K562 treated with DMSO at 1 percent for 48 hours (cell line): ENCODE results near the gene LCE3D. TPM values are rescaled to one million over a fixed set of nuclear protein-coding genes. Genes with fewer than 3 reads are reported as not detected.

ENCODE experiments used
- total RNA-seq: library from RNA; unstranded; fragments of 300-600 nt; gene quantifications from 2 replicates; pipeline ENCODE4 v1.2.3, GENCODE V29; 2022; ENCODE audit warnings: low replicate concordance; ENCODE audit errors: extremely low read depth

Gene LCE3D, protein sequence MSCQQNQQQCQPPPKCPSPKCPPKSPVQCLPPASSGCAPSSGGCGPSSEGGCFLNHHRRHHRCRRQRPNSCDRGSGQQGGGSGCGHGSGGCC
- not detected in 2 replicates for total RNA-seq

DNA sequence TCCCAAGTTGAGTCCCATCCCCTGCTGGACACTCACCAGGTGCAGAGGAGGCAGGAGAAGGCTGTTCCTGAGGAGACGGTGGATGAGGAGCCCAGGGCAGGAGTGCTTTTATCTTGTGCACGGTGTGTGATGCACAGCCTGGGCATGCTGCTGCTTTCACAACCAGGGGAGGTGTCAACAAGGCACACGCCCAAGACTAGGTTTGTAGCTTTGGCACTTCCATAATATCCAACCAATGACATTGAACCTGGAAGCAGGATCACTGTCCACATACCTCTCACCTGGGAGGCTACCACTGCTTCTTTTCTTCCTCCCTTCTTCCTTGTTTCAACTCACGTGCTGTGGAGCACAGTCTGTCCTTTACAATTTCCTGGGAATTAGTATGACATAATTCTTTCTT lies at the start of gene LCE3D:
TSS of gene LCE3D (minus strand) at position 84 of the 400 bp plus-strand sequence. CDS start 580 bp downstream, outside the sequence.

DNA sequence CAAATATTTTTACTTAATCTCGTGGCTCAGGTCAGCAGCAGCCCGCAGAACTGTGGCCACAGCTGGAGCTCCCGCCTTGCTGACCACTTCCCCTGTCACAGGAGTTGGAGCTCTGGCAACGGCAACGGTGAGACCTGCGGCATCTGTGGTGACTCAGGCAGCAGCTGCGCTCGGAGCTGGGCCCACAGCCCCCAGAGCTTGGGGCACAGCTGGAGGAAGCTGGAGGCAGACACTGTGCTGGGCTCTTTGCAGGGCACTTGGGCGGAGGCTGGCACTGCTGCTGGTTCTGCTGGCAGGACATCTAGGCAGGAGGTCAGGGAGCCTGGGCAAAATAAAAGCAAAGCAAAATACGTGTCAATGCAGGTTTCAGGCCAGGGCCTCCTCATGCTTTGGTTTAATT lies 42.5 kb upstream of the LCE3D start, which contains the start of gene LCE3A:
TSS of gene LCE3A (minus strand) at position 301 of the 400 bp plus-strand sequence. CDS start at position 301, 0 bp downstream.

DNA sequence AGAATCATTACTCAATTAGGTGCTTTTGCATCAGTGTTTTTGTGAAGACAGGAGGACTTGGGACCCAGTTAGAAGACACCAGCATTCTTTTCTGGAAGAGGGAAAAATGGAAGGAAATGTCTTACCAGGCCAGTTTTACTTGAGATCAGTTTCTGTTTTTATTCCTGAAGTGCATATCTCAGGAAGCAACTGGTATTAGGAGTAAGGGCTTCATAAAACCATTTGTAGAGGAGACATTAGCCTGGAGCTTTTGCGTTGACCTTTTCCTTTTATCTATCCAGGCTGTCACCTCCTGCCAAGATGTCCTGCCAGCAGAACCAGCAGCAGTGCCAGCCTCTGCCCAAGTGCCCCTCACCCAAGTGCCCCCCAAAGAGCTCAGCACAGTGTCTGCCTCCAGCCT lies 33.2 kb upstream of the LCE3D start, which contains the start of gene LCE3B:
TSS of gene LCE3B (plus strand) at position 301 of the 400 bp plus-strand sequence. CDS start at position 301, 0 bp downstream.

DNA sequence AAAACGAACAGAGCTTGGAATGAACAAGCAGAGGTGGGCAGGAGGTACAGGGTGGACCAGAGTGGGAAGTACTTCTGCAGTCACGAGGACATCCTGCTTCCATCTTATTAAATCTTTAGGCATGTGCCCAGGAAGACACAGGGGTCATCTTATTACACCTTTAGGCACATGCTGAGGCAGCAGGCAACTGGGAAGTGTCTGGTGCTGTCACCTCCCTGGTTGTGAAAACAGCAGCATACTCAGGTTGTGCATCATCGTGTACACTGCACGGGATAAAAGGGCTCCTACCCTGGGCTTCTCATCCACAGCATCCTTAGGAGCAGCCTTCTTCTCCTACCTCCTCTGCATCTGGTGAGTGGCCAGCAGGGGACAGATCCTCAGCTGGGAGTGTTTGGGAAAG lies 19.6 kb upstream of the LCE3D start, which contains the start of gene LCE3C:
TSS of gene LCE3C (plus strand) at position 301 of the 400 bp plus-strand sequence. CDS start 498 bp downstream, outside the sequence.

DNA sequence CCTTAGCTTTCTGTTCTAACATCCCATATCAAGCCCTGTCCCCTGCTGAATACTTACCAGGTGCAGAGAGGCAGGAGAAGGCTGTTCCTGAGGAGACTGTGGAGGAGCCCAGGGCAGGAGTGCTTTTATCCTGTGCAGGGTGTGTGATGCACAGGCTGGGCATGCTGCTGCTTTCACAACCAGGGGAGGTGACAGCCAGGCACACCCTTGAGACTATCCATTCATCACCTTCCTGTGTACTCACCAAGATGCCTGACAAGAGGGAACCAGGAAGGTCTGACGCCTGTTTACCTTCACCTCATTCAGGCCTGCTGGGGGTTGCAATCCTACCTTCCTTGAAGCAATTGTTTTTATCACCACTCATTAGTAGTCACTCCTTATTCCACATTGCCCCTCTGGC lies 13.6 kb downstream of the LCE3D start, which contains the start of gene LCE3E:
TSS of gene LCE3E (minus strand) at position 100 of the 400 bp plus-strand sequence. CDS start 572 bp downstream, outside the sequence.

Other genes starting within 250 kb of the LCE3D start
- not detected in 2 replicates for gene FLG2, start 220.5 kb downstream of the LCE3D start, total RNA-seq
- gene CRNN, start 166.3 kb downstream of the LCE3D start, total RNA-seq = not detected in 2 replicates
- not detected in 2 replicates for gene LCE5A, start 69.7 kb downstream of the LCE3D start, total RNA-seq
- gene CRCT1, start 66.0 kb downstream of the LCE3D start, total RNA-seq = not detected in 2 replicates
- gene LCE3E, start 13.7 kb downstream of the LCE3D start, total RNA-seq = not detected in 2 replicates
- gene LCE3C, start 19.7 kb upstream of the LCE3D start, total RNA-seq = not detected in 2 replicates
- gene LCE3B, start 33.3 kb upstream of the LCE3D start, total RNA-seq = not detected in 2 replicates
- gene LCE3A, start 42.6 kb upstream of the LCE3D start, total RNA-seq = not detected in 2 replicates
- not detected in 2 replicates for gene LCE2D, start 82.9 kb upstream of the LCE3D start, total RNA-seq
- gene LCE2C, start 94.8 kb upstream of the LCE3D start, total RNA-seq = not detected in 2 replicates
- not detected in 2 replicates for gene LCE2B, start 105.6 kb upstream of the LCE3D start, total RNA-seq
- not detected in 2 replicates for gene LCE2A, start 117.8 kb upstream of the LCE3D start, total RNA-seq
- gene LCE4A, start 127.6 kb upstream of the LCE3D start, total RNA-seq = not detected in 2 replicates
- not detected in 2 replicates for gene KPRP, start 177.5 kb upstream of the LCE3D start, total RNA-seq
- gene LCE1F, start 194.6 kb upstream of the LCE3D start, total RNA-seq = not detected in 2 replicates
- gene LCE1E, start 205.7 kb upstream of the LCE3D start, total RNA-seq = not detected in 2 replicates
- not detected in 2 replicates for gene LCE1D, start 216.2 kb upstream of the LCE3D start, total RNA-seq
- gene LCE1C, start 226.1 kb upstream of the LCE3D start, total RNA-seq = not detected in 2 replicates
- not detected in 2 replicates for gene LCE1B, start 231.5 kb upstream of the LCE3D start, total RNA-seq
- gene LCE1A, start 247.0 kb upstream of the LCE3D start, total RNA-seq = not detected in 2 replicates